ENCODE results near the gene SMARCD1. TPM values are rescaled to one million over a fixed set of nuclear protein-coding genes. Genes with fewer than 3 reads are reported as not detected.

The SMARCD1 gene
- total RNA-seq, 1 donor from 2014 or later = 25.9 TPM

DNA sequence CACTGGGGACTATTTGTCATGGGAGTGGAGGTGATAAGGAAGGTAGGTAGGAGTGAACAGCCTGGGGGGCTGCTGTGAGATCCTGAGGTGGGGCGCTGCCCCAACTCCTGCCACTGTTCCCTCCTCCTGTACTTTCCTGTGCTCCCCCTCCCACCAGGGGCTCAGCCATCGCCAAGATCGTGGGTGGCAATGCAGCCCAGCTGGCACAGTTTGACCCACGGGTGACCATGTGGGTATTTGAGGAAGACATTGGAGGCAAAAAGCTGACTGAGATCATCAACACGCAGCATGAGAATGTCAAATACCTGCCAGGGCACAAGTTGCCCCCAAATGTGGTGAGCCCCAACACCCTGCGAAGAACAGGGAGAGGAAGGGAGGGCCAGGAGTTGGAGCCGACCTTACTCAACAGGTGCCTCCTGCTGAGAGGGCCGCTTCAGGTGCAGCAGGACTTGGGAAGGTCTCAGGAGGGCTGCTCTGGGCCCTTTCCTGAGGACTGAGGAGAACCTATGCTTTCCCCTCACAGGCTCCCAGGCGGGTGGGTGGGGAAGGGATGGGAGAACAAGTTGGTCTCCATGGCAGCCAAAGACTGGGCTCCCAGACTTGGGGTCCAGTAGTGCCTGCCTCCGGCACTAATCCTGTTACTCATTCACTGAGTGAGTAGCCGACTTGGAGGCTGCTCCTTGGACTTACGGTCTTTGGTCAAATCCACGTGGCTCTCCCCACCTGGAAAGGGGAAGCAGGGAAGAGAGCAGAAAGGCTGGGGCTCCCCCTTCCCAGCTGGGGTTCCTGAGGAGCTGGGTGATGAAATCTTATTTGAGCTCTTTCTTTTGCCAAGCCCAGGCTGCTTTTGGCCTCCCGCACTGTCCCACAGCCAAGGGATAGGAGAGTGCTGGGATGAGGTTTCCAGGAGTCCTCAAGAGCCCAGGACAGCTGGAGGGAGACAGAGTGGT, 19.6 kb downstream of the SMARCD1 start:
- no peak for DNase-seq

DNA sequence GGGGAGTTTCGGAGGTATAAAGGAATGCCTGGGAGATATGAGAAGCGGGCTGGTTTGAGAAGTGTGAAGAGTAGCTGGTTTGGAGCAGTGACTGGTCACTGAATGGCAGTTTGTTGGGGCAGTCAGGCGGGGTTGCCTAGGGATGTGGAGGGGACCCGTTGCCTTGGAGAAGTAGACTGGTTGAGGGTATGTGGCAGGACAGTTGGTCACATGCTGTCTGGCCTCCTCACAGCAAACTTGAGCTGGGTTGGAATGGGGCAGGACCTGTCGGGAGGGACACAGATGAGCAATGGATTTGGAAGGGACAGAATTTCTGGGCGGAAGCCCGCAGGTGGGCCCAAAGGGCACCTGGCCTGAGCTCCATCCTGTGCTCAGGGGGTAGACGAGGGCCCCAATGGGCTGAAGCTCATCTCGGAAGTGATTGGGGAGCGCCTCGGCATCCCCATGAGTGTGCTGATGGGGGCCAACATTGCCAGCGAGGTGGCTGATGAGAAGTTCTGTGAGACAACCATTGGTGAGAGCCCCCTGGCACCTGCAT, 20.8 kb downstream of the SMARCD1 start:
- no peak for DNase-seq

DNA sequence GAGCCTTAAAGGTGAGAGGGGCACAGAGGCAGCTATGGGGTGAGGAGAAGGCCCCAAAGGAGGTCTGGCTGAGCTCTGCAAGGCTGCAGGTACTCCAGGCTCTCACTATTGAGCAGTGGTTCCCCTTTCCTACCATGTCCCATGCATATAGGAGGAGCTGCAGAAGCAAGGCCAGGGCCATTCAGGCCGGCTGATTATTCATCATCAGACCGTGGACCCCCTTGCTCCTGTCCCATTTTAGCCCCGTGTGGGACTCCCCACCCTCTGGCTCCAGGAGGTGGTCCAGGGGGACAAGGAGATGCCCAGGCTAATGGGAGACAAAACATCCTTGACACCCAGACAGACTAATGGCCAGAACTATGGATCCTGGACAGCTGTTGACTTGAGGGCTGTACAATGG, 21.8 kb downstream of the SMARCD1 start:
- DNase-seq = no peak

DNA sequence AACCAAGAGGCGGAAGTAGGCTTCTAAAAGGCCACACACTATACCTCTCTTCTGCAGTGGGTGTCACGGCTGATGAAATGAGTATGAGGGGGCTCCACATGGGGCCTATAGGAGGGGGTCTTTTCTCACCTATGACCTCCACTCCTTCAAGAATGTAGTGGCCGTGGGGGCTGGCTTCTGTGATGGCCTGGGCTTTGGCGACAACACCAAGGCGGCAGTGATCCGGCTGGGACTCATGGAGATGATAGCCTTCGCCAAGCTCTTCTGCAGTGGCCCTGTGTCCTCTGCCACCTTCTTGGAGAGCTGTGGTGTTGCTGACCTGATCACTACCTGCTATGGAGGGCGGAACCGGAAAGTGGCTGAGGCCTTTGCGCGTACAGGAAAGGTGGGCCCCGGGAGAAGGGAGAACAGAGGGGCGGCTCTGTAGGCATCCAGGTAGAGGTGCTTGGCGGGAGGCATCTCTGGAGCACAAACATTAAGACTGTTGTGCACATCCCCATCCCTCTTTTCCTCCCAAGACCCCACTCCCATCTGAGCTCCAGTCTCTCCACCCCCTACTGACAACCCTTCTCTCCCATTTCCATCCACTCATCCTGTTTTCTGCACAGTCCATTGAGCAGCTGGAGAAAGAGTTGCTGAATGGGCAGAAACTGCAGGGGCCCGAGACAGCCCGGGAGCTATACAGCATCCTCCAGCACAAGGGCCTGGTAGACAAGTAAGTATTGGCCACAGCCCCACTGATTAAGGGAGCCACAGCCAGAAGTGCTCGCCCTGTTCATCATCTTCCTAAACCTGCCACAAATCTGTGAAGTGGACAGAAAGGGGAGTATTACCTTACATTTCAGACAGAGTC, 22.5 kb downstream of the SMARCD1 start:
- DNase-seq = no peak

DNA sequence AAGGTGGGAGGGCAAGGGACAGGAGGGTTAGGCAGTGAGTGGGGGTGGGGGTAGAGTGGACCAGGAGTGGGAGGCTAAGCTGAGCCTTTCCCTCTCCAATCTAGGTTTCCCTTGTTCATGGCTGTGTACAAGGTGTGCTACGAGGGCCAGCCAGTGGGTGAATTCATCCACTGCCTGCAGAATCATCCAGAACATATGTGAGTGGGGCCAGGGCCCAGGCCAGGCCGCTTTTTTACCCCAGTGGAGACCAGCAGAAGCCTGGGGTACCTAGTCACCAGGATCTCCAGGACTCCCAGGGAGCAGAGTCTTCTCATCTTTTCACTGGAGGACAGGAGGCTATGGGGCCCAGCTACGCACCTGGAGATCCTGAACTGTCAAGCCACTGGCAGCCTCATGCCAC, 24.2 kb downstream of the SMARCD1 start:
- DNase-seq = no peak

DNA sequence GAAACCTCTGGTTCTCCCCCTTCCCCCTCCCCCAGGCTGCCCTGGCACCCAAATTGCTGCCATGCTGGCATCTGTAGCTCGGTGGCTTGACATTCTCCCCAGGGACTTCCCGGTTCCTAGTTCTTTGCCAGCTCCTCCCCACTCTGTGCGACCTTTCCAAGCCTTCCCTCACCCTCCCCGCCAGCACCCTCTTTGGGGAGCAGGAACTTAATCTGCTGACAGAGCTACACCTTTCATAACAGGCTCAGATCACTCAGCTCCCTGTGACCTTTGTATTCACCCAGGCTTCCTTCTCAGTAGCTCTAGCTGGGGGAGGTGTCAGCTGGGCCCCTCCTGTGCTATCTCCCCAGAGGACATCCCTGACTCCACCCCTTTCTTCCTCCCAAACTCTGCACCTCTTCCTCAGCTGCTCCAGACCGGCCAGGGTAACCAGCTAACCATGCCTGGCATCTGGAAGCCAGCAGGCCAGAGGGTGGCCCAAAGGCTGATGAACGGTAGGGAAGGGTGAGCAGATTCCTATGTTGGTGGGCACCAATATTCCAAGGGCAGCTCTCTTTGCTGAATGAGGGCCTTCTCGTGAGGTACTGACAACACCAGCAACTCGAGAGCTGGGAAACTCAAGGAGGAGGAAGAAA, 25.1 kb downstream of the SMARCD1 start:
- DNase-seq = no peak

DNA sequence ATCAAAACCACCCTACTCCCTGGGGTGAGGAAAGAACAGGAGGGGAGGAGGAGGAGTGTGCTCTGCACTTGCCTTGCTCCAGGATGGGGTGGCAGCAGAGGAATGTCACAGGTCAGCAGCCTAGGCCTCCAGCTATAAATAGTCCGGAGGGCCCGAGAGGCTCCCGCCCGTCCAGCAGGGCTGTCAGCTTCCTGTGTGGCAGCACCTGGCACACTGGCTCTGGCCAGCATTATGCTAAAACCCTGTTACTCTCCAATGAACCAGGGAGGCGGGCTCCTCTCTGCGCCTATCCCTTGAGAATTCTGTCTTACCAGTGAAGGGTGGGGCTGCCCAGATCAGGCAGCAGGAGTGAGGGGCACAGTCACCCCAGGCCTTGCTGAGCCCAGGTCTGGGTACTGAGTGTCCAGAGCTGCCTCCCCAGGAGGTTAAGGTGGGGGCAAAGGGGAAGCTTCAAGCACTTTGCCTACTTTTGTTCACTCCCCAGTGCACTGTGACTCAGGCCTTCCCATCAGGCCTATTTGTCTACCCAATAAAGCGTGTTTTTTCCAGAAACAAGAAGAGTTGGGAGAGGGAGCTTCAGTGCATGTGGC, 25.7 kb downstream of the SMARCD1 start:
- peak; percentile 29 for DNase-seq

DNA sequence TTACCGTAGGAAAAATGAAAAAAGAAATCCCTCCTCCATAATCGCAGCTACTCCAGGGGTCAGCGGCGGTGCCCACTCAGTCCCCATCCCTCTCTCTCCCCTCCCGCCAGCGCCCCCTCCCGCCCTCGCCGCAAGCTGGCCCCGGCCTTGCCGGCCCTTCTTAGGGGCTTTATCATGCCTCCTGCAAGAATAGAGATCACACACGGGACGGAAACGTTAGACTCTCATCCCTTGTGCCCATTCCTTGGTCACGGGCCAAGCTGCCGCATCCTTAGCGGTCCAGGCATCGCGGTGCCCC, 26.2 kb downstream of the SMARCD1 start:
- no peak for DNase-seq

DNA sequence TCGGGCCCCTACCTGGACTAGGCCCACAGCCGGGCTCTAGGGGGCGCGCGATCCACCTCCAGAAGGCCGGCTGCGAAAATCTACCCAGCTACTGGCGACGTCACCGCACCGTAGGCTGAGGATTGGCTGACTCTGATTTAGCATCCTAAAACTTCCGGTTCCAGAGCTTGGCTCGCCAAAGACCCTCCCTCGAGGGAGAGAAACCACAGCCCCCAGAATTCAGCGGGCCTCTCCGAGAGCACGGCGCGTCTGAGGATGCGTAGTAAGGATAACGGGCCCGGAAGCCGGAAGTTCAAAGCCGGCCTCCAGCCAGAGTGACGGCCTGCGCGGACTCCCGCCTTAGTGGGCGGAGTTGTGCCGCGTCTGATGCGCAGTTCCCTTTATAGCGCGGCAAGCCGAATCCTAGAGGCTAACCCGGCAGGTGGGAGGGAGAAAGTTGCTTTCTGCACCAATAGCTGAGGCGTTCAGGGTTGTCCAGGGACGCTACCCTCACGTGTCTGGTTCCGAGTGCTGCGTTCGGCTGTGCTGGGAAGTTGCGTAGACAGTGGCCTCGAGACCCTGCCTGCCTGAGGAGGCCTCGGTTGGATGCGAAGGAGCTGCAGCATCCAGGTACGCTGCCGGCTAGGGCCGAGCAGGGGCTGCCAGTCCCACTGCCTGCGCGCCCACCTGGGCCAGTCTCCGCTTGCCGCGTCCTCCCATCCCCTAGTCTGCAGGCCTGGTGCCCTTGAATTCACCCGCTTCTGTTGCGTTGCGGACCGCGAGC, 26.7 kb downstream of the SMARCD1 start, which contains the start of gene COX14:
TSS of gene COX14 (plus strand) at position 544 of the 763 bp plus-strand sequence. CDS start 7,808 bp downstream, outside the sequence.
- DNase-seq = peak; percentile 99

DNA sequence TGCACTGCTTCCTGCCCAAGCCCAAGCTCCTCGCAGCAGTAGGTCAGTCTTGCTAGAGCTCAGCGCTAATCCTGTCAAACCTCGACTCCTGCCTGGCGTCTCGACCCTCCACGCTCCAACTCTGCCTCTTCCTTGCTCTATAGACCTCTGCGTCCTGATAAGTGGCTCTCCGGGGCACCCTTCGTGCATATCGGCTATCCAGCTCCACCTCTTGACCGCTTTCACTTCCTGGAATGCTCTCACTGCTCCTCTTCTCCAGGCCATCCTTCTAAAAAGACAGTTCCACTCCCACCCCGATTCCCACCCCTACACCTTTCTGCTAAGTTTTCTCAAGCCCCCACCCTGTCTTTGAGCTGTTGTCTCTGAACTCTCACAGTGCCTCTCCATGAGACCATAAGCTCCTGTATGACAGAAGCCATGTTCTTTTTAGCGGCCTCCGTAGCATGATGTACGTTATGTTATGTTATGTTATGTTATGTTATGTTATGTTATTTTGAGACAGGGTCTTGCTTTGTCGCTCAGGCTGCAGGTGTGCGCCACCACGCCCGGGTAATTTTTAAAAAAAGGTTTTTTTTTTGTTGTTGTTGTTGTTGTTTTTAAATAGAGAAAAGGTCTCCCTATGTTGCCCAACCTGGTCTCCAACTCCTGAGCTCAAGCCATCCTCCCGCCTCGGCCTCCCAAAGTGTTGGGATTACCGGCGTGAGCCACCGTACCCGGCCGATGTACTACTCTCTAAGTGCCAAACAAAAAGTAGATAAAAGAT, 27.5 kb downstream of the SMARCD1 start:
- DNase-seq = peak; percentile 54

DNA sequence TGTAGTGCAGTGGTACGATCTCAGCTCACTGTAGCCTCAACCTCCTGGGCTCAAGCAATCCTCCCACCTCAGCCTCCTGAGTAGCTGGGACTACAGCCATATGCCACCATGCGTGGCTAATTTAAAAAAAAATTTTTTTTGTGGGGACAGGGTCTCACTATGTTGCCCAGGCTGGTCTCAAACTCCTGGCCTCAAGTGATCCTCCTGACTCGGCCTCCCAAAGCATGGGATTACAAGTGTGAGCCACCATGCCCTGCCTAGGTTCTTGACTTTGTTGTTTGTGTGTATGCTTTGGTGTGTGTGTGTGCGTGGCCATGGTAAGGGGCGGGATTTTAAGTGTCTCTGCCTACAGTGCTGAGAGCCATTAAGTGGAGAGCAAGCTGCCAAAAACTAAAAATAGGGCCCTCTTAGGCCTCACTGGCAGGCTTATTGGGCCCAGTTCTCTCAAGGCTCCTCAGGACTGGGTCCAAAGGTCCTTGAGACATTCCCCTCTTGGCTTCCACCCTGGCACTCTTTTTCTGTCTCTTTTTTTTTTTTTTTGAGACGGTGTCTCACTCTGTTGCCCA, 32.0 kb downstream of the SMARCD1 start:
- DNase-seq = no peak

DNA sequence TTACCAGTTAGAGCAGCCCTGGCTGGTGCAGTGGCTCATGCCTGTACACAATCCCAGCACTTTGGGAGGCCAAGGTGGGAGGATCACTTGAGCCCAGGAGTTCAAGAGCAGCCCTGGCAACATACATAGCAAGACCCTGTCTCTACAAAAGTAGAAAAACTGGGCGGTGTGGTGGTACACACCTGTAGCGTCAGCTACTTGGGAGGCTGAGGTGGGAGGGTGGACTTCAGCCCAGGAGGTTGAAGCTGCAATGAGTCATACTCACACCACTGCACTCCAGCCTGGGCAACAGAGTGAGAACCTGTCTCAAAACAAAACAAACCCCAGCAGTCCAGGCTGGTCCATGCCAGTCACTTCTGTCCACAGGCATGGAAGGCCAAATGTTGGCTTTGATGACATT, 34.2 kb downstream of the SMARCD1 start:
- no peak for DNase-seq

DNA sequence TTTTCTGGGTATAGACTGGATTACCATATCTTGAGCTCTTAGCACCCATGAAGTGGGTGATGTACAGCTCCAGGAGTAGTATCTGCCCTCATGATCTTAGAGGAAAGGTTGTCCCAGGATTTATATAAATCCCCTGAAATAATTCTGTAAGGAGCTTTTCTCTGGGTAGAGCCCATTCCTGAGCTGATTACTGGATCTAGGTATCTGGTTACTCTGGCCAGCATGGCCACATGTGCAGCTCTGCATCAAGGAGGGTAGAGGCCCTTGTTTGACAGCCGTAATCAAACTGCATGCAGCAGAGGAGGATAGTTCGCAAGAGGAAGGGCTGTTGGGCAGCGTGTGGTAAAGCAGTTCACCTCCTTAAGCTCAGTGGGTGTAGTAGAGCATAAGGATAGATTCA, 35.4 kb downstream of the SMARCD1 start:
- no peak for DNase-seq

DNA sequence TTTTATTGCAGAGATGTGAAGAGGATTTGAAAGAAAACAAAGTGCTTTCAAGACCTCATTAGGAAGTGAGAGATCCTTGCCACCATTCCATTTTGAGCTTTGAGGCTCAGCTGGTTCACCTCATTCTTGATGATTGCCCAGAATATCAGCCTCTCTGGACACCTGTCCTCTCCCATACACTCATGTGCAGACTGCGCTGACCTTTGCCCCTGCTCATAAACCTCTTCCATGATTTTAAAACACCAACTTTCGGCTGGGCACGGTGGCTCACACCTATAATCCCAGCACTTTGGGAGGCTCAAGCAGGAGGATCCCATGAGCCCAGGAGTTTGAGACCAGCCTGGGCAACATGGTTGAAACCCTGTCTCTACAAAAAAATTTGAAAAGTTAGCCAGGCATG, 35.8 kb downstream of the SMARCD1 start:
- no peak for DNase-seq

DNA sequence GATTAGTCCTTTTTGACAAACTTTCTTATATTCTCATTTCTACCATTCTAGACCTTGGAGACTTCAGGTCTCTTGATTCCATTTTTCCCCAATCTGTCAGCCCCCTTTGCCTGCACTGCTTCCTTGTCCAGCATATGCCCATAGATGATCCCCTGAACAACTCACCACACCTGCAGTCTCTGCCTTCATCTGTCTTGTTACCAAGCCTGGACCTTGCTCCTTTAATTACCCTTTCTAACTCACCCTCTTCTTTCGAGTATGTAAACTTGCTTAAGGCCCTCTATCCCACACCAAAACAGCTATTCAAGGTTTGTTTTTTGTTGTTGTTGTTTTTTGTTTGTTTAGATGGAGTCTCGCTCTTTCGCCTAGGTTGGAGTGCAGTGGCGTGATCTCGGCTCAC, 36.5 kb downstream of the SMARCD1 start:
- no peak for DNase-seq

DNA sequence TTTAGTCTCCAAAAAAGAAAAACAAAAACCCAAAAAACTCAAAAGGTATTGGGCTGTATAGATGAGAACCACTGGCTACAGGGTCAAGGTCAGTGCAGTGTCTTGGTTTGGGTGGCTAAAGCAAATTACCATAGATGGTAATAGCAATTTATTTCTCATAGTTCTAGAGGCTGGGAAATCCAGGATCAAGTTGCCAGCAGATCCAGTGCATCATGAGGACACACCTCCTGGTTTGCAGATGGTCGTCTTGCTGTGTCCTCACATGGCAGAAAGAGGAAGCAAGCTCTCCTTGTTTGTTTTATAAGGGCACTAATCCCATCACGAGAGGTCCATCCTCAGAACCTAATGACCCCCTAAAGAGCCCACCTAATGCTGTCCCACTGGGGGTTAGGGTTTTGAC, 38.1 kb downstream of the SMARCD1 start:
- no peak for DNase-seq

DNA sequence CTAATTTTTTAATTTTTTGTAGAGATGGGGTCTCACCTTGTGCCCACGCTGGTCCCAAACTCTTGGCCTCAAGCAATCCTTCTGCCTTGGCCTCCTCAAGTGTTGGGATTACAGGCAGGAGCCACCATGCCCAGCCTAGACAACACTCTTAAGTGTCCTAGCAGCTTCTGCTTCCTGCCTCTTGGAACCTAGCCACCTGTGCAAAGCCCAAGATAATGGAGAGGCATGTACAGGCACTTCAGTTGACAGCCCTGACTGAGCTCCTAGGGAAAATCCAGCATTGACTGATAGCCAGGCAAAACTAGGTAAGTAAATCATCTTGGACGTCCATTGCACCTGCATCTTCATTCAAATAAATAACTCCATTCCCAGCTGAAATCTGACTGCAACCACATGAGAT, 42.4 kb downstream of the SMARCD1 start:
- no peak for DNase-seq

DNA sequence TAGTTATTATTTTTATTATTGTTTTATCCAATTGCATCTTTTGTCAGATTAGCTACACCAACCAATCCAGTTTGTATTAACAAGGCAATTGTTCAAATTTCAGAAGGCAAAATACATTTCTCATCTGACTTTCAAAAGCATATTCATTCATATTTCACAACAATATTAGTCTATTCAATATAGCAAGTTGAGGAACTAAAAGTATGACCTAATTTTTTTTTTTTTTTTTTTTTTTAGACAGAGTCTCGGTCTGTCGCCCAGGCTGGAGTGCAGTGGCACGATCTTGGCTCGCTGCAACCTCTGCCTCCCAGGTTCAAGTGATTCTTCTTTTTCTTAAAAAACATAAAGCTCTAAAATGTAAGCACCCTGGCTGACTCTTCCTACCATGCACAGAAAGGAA, 44.1 kb downstream of the SMARCD1 start:
- DNase-seq = no peak

DNA sequence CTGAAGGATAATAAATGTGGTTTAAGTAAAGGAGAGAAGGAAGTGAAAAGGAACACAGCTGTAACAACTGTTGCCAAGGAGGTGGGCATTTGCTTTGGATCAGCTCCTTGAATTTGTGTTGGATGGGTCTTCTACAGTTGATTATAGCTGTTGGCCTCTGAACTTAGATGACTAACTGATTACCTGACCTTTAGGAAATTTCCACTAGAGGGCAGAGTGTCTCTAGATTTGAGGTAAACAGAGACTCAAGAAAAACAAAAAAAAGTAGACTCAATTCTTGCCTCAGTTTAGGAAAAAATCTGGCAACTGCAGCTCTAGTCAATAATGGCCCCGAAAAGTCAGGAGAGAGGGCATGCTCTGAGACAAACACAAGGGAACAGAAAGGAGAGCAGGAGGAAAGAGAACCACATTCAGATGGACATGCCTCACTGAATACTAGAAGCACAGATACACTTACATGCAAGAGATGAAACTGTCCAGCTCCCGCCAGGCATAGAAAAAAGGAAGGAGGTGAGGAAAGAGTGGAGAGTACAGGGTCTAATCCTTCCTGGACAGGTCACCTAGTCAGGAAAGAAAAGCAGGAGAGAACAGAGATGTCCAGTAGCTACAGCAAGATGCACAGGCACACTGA, 47.5 kb downstream of the SMARCD1 start:
- DNase-seq = no peak

DNA sequence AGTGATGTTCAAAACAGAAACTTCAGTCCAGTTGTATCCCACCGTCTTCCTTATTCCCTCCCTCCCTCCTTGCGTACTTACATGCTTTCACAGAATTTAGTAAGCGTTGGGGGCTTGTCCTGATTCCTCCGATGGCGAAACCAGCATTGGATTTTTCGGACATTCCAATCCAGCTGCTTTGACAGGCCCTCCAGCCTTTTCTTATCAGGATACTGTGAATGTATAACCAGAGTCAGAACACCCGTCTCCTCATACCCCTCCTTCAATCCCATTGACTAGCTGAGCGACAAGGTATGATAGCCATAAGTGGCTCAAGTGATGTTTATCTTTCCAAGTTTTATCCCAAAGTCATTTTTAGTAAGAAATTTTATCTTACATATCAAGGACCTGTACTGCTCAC, 57.9 kb downstream of the SMARCD1 start:
- DNase-seq = no peak

All from skin of body (tissue), 2 donors.